Measurements from ENCODE around the gene CLDN4. TPM values are rescaled to one million over a fixed set of nuclear protein-coding genes. Genes with fewer than 3 reads are reported as not detected.
"Not testable (repeated sequence)": the region's sequence is repeated elsewhere in the genome, so short reads cannot be mapped to it uniquely, and the experiment has no call there.

The CLDN4 gene
- total and polyA plus RNA-seq, 4 donors = 0.37 to 2.0 (median 1.3) TPM

DNA sequence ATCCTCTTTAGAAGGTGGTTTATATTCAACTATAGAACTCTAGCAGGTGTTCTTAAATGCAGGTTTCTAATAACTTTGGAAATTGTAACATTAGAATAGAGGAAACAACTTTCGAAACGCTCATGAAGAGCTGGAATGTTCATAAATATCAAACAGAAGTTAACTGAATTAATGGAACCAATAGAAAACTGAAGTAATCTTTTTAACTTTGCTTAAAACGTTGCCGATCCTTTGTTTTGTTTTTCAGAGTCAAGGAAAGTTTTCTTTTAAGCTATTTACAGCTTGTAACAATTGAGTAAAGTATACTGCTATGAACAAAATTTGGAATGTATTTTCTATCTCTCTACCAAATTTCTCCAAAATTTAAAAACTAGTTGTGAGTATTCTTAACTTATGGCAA, 41.7 kb upstream of the CLDN4 start:
- Histone ChIP-seq H3K27ac (ENCODE audit: low read depth in 1 of 2, low read length in 2 of 2) (no peak overlapping the region), H3K9ac (ENCODE audit: low read depth in 1 of 2, low read length in 2 of 2) (no peak overlapping the region), H3K27me3 (ENCODE audit: control insufficient read depth in 4 of 4, insufficient read depth in 4 of 4, low read length in 3 of 4) (no peaks in the 10 kb centered on the region), H3K36me3 (ENCODE audit: control insufficient read depth in 4 of 4, insufficient read depth in 3 of 4, low read depth in 1 of 4, low read length in 3 of 4) (no peaks in the 10 kb centered on the region), H3K4me1 (ENCODE audit: control insufficient read depth in 4 of 4, insufficient read depth in 4 of 4, low read length in 3 of 4) (no peaks in the 10 kb centered on the region), H3K4me3 (ENCODE audit: low read depth in 1 of 3, low read length in 3 of 3) (no peak overlapping the region), H3K9me3 (ENCODE audit: control insufficient read depth in 4 of 4, low read length in 3 of 4) (no peaks in the 10 kb centered on the region)
- no peak for TF ChIP-seq SP1 (IDR thresholded peaks at IDR 0.05)
- TF ChIP-seq, protein P1, sequence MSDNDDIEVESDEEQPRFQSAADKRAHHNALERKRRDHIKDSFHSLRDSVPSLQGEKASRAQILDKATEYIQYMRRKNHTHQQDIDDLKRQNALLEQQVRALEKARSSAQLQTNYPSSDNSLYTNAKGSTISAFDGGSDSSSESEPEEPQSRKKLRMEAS (IDR thresholded peaks at IDR 0.05) = no peak
- TF ChIP-seq, protein P2, sequence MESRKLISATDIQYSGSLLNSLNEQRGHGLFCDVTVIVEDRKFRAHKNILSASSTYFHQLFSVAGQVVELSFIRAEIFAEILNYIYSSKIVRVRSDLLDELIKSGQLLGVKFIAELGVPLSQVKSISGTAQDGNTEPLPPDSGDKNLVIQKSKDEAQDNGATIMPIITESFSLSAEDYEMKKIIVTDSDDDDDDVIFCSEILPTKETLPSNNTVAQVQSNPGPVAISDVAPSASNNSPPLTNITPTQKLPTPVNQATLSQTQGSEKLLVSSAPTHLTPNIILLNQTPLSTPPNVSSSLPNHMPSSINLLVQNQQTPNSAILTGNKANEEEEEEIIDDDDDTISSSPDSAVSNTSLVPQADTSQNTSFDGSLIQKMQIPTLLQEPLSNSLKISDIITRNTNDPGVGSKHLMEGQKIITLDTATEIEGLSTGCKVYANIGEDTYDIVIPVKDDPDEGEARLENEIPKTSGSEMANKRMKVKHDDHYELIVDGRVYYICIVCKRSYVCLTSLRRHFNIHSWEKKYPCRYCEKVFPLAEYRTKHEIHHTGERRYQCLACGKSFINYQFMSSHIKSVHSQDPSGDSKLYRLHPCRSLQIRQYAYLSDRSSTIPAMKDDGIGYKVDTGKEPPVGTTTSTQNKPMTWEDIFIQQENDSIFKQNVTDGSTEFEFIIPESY (IDR thresholded peaks at IDR 0.05) = no peak
- no peak for TF ChIP-seq EGR1 (IDR thresholded peaks at IDR 0.05; ENCODE audit: low read depth in 2 of 2)
- TF ChIP-seq, protein P3, sequence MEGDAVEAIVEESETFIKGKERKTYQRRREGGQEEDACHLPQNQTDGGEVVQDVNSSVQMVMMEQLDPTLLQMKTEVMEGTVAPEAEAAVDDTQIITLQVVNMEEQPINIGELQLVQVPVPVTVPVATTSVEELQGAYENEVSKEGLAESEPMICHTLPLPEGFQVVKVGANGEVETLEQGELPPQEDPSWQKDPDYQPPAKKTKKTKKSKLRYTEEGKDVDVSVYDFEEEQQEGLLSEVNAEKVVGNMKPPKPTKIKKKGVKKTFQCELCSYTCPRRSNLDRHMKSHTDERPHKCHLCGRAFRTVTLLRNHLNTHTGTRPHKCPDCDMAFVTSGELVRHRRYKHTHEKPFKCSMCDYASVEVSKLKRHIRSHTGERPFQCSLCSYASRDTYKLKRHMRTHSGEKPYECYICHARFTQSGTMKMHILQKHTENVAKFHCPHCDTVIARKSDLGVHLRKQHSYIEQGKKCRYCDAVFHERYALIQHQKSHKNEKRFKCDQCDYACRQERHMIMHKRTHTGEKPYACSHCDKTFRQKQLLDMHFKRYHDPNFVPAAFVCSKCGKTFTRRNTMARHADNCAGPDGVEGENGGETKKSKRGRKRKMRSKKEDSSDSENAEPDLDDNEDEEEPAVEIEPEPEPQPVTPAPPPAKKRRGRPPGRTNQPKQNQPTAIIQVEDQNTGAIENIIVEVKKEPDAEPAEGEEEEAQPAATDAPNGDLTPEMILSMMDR (IDR thresholded peaks at IDR 0.05; ENCODE audit: low read depth, low read length, missing input control) = no peak
- TF ChIP-seq, protein P4, sequence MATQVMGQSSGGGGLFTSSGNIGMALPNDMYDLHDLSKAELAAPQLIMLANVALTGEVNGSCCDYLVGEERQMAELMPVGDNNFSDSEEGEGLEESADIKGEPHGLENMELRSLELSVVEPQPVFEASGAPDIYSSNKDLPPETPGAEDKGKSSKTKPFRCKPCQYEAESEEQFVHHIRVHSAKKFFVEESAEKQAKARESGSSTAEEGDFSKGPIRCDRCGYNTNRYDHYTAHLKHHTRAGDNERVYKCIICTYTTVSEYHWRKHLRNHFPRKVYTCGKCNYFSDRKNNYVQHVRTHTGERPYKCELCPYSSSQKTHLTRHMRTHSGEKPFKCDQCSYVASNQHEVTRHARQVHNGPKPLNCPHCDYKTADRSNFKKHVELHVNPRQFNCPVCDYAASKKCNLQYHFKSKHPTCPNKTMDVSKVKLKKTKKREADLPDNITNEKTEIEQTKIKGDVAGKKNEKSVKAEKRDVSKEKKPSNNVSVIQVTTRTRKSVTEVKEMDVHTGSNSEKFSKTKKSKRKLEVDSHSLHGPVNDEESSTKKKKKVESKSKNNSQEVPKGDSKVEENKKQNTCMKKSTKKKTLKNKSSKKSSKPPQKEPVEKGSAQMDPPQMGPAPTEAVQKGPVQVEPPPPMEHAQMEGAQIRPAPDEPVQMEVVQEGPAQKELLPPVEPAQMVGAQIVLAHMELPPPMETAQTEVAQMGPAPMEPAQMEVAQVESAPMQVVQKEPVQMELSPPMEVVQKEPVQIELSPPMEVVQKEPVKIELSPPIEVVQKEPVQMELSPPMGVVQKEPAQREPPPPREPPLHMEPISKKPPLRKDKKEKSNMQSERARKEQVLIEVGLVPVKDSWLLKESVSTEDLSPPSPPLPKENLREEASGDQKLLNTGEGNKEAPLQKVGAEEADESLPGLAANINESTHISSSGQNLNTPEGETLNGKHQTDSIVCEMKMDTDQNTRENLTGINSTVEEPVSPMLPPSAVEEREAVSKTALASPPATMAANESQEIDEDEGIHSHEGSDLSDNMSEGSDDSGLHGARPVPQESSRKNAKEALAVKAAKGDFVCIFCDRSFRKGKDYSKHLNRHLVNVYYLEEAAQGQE (IDR thresholded peaks at IDR 0.05) = no peak
- no peak for TF ChIP-seq RXRA (IDR thresholded peaks at IDR 0.05)
- no peak for TF ChIP-seq HNF4A (conservative IDR thresholded peaks at IDR 0.05)
- TF ChIP-seq JUND (IDR thresholded peaks at IDR 0.05) = no peak
- no peak for TF ChIP-seq FOXA1 (IDR thresholded peaks at IDR 0.05)
- TF ChIP-seq TAF1 (conservative IDR thresholded peaks at IDR 0.05) = no peak
- TF ChIP-seq NR2F2 (IDR thresholded peaks at IDR 0.05) = no peak
- no peak for TF ChIP-seq GABPA (IDR thresholded peaks at IDR 0.05 in 1 of 2, conservative IDR thresholded peaks at IDR 0.05 in 1 of 2)
- TF ChIP-seq FOXA2 (IDR thresholded peaks at IDR 0.05) = no peak
- WGBS = 90% methylated on average over 4 of the region's 4 CpGs
- no peak for DNase-seq (ENCODE audit: low spot score)

DNA sequence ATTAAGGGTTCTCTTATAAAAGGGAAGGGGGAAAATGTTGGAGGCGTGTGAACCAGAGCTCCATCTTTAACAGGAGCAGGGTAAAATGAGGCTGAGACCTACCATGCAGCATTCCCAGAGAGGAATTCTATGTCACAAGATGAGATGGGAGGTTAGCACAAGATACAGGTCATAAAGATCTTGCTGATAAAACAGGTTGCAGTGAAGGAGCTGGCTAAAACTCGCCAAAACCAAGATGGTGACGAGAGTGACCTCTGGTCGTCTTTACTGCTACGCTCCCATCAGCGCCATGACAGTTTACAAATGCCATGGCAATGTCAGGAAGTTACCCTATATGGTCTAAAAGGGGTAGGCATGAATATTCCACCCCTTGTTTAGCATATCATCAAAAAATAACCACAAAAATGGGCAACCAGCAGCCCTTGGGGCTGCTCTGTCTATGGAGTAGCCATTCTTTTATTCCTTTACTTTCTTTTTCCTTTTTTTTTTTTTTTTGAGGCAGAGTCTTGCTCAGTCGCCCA, 39.6 kb upstream of the CLDN4 start:
- not testable (repeated sequence) for H3K4me1 ChIP-seq (ENCODE audit: control insufficient read depth in 4 of 4, insufficient read depth in 4 of 4, low read length in 3 of 4); H3K27ac ChIP-seq (ENCODE audit: low read depth in 1 of 2, low read length in 2 of 2); H3K27me3 ChIP-seq (ENCODE audit: control insufficient read depth in 4 of 4, insufficient read depth in 4 of 4, low read length in 3 of 4); H3K4me3 ChIP-seq (ENCODE audit: low read depth in 1 of 3, low read length in 3 of 3); DNase-seq (ENCODE audit: low spot score); H3K9ac ChIP-seq (ENCODE audit: low read depth in 1 of 2, low read length in 2 of 2); H3K9me3 ChIP-seq (ENCODE audit: control insufficient read depth in 4 of 4, low read length in 3 of 4); H3K36me3 ChIP-seq (ENCODE audit: control insufficient read depth in 4 of 4, insufficient read depth in 3 of 4, low read depth in 1 of 4, low read length in 3 of 4)
- WGBS = 92% methylated on average over 7 of the region's 7 CpGs

DNA sequence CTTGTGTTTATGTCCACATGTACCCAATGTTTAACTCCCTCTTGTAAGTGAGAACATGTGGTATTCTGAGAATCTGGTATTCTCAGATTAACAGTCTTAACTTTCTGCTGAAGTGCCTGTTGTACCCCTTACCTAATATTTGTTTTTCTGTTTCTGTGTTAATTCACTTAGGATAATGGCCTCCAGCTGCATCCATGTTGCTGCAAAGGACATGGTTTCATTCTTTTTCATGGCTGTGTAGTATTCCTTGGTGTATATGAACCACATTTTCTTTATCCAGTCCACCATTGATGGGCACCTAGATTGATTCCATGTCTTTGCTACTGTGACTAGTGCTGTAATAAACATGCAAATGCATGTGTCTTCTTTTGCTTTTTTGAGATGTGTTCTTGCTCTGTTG, 35.6 kb upstream of the CLDN4 start:
- not testable (repeated sequence) for H3K4me3 ChIP-seq (ENCODE audit: low read depth in 1 of 3, low read length in 3 of 3); H3K27ac ChIP-seq (ENCODE audit: low read depth in 1 of 2, low read length in 2 of 2); DNase-seq (ENCODE audit: low spot score); H3K4me1 ChIP-seq (ENCODE audit: control insufficient read depth in 4 of 4, insufficient read depth in 4 of 4, low read length in 3 of 4); H3K27me3 ChIP-seq (ENCODE audit: control insufficient read depth in 4 of 4, insufficient read depth in 4 of 4, low read length in 3 of 4); H3K9me3 ChIP-seq (ENCODE audit: control insufficient read depth in 4 of 4, low read length in 3 of 4); H3K9ac ChIP-seq (ENCODE audit: low read depth in 1 of 2, low read length in 2 of 2); H3K36me3 ChIP-seq (ENCODE audit: control insufficient read depth in 4 of 4, insufficient read depth in 3 of 4, low read depth in 1 of 4, low read length in 3 of 4)

DNA sequence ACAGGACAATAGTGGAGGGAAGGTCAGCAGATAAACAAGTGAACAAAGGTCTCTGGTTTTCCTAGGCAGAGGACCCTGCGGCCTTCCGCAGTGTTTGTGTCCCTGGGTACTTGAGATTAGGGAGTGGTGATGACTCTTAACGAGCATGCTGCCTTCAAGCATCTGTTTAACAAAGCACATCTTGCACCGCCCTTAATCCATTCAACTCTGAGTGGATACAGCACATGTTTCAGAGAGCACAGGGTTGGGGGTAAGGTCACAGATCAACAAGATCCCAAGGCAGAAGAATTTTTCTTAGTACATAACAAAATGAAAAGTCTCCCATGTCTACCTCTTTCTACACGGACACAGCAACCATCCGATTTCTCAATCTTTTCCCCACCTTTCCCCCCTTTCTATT, 34.1 kb upstream of the CLDN4 start:
- not testable (repeated sequence) for H3K36me3 ChIP-seq (ENCODE audit: control insufficient read depth in 4 of 4, insufficient read depth in 3 of 4, low read depth in 1 of 4, low read length in 3 of 4); H3K4me3 ChIP-seq (ENCODE audit: low read depth in 1 of 3, low read length in 3 of 3); H3K9me3 ChIP-seq (ENCODE audit: control insufficient read depth in 4 of 4, low read length in 3 of 4); DNase-seq (ENCODE audit: low spot score); H3K9ac ChIP-seq (ENCODE audit: low read depth in 1 of 2, low read length in 2 of 2); H3K4me1 ChIP-seq (ENCODE audit: control insufficient read depth in 4 of 4, insufficient read depth in 4 of 4, low read length in 3 of 4); H3K27ac ChIP-seq (ENCODE audit: low read depth in 1 of 2, low read length in 2 of 2); H3K27me3 ChIP-seq (ENCODE audit: control insufficient read depth in 4 of 4, insufficient read depth in 4 of 4, low read length in 3 of 4)
- 71% methylated on average over 4 of the region's 6 CpGs for WGBS

DNA sequence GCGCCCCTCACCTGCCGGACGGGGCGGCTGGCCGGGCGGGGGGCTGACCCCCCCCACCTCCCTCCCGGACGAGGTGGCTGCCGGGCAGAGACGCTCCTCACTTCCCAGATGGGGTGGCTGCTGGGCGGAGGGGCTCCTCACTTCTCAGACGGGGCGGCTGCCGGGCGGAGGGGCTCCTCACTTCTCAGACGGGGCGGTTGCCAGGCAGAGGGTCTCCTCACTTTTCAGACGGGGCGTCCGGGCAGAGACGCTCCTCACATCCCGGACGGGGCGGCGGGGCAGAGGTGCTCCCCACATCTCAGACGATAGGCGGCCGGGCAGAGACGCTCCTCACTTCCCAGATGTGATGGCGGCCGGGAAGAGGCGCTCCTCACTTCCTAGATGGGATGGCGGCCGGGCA, 33.6 kb upstream of the CLDN4 start:
- DNase-seq (ENCODE audit: low spot score); H3K36me3 ChIP-seq (ENCODE audit: control insufficient read depth in 4 of 4, insufficient read depth in 3 of 4, low read depth in 1 of 4, low read length in 3 of 4); H3K27me3 ChIP-seq (ENCODE audit: control insufficient read depth in 4 of 4, insufficient read depth in 4 of 4, low read length in 3 of 4); H3K4me1 ChIP-seq (ENCODE audit: control insufficient read depth in 4 of 4, insufficient read depth in 4 of 4, low read length in 3 of 4); H3K9me3 ChIP-seq (ENCODE audit: control insufficient read depth in 4 of 4, low read length in 3 of 4); H3K4me3 ChIP-seq (ENCODE audit: low read depth in 1 of 3, low read length in 3 of 3); H3K9ac ChIP-seq (ENCODE audit: low read depth in 1 of 2, low read length in 2 of 2); H3K27ac ChIP-seq (ENCODE audit: low read depth in 1 of 2, low read length in 2 of 2): not testable (repeated sequence)
- 96% methylated on average over 28 of the region's 34 CpGs for WGBS

All from liver (tissue), 9 donors.